WTC11 (cell line): ENCODE measurements around the gene RGS1.

Experiments
- ESRRA ChIP-seq: sonication (generic); formaldehyde crosslinking; IDR thresholded peaks from 2 replicates; pipeline ENCODE4 v1.8.1; 2022; ENCODE audit warnings: mild to moderate bottlenecking, missing genetic modification reagents, borderline replicate concordance
- KAT7 ChIP-seq: sonication (generic); formaldehyde crosslinking; IDR thresholded peaks from 2 replicates; pipeline ENCODE4 v1.8.1; 2023; ENCODE audit warnings: missing genetic modification reagents, mild to moderate bottlenecking, borderline replicate concordance
- SMAD3 ChIP-seq: sonication (generic); formaldehyde crosslinking; IDR thresholded peaks from 2 replicates; pipeline ENCODE4 v1.8.0; 2022; ENCODE audit warnings: missing genetic modification reagents, mild to moderate bottlenecking, borderline replicate concordance
- TP53 ChIP-seq: sonication (generic); formaldehyde crosslinking; IDR thresholded peaks from 2 replicates; pipeline ENCODE4 v1.8.1; 2023; ENCODE audit warnings: mild to moderate bottlenecking, missing genetic modification reagents
- TF ChIP-seq, protein P1 (sequence below): fragments of 200-600 bp; IDR thresholded peaks from 2 replicates; pipeline ENCODE4 v1.8.0; 2022; ENCODE audit warnings: antibody characterized with exemption

- TF ChIP-seq, protein P1, sequence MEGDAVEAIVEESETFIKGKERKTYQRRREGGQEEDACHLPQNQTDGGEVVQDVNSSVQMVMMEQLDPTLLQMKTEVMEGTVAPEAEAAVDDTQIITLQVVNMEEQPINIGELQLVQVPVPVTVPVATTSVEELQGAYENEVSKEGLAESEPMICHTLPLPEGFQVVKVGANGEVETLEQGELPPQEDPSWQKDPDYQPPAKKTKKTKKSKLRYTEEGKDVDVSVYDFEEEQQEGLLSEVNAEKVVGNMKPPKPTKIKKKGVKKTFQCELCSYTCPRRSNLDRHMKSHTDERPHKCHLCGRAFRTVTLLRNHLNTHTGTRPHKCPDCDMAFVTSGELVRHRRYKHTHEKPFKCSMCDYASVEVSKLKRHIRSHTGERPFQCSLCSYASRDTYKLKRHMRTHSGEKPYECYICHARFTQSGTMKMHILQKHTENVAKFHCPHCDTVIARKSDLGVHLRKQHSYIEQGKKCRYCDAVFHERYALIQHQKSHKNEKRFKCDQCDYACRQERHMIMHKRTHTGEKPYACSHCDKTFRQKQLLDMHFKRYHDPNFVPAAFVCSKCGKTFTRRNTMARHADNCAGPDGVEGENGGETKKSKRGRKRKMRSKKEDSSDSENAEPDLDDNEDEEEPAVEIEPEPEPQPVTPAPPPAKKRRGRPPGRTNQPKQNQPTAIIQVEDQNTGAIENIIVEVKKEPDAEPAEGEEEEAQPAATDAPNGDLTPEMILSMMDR: no peak
- no peak for TF ChIP-seq SMAD3
- TF ChIP-seq TP53: no peak
- no peak for TF ChIP-seq KAT7
- no peak for TF ChIP-seq ESRRA
Observed at GRCh38 chr1:192588546-192588945, 13.0 kb downstream of the RGS1 start.
